GM23338 (cell line): ENCODE data around the gene ATP13A2. TPM values are rescaled to one million over a fixed set of nuclear protein-coding genes. Genes with fewer than 3 reads are reported as not detected.
"Not testable (repeated sequence)": the region's sequence is repeated elsewhere in the genome, so short reads cannot be mapped to it uniquely, and the experiment has no call there.

ENCODE experiments used
- ATAC-seq: fragments of 200-7000 bp; cut with Tn5 transposase; 3 replicates; pipeline ENCODE4 v1.9.1; 2020
- DNase-seq: peaks from one replicate; pipeline ENCODE4 v3.0.0-alpha.2; 2015; ENCODE audit warnings: low spot score
- H2AFZ ChIP-seq: fragments of 200-600 bp; sonication (generic); 2 replicates; pipeline ENCODE4 v1.8.0; 2016; ENCODE audit warnings: antibody characterized with exemption, mild to moderate bottlenecking, moderate library complexity
- H3F3A ChIP-seq: fragments of 200-600 bp; sonication (generic); replicated peaks from 2 replicates; pipeline ENCODE4 v1.8.0; 2017; ENCODE audit warnings: antibody characterized with exemption, mixed run types, low read depth
- H3K27ac ChIP-seq: fragments of 200-600 bp; sonication (generic); 2 replicates; pipeline ENCODE4 v1.6.1; 2016; ENCODE audit warnings: low read depth
- H3K27me3 ChIP-seq: fragments of 200-600 bp; sonication (generic); 2 replicates; pipeline ENCODE4 v1.8.0; 2016; ENCODE audit warnings: mild to moderate bottlenecking, mixed run types, moderate library complexity; ENCODE audit not compliant: insufficient read depth
- H3K36me3 ChIP-seq: fragments of 200-600 bp; sonication (generic); 2 replicates; pipeline ENCODE4 v1.8.0; 2016; ENCODE audit warnings: mild to moderate bottlenecking; ENCODE audit not compliant: insufficient read depth
- H3K4me1 ChIP-seq: fragments of 200-600 bp; sonication (generic); 2 replicates; pipeline ENCODE4 v1.8.0; 2016; ENCODE audit warnings: mild to moderate bottlenecking, moderate library complexity; ENCODE audit not compliant: insufficient read depth
- H3K4me2 ChIP-seq: fragments of 200-600 bp; sonication (generic); 2 replicates; pipeline ENCODE4 v1.7.1; 2017; ENCODE audit warnings: mixed run types
- H3K4me3 ChIP-seq: fragments of 200-600 bp; sonication (generic); 2 replicates; pipeline ENCODE4 v1.6.1; 2016; ENCODE audit warnings: mixed run types
- H3K79me2 ChIP-seq: fragments of 200-600 bp; sonication (generic); replicated peaks from 2 replicates; pipeline ENCODE4 v1.8.0; 2017; ENCODE audit warnings: mild to moderate bottlenecking; ENCODE audit not compliant: insufficient read depth
- H3K9me2 ChIP-seq: fragments of 200-600 bp; sonication (generic); 2 replicates; pipeline ENCODE4 v1.8.0; 2017; ENCODE audit not compliant: insufficient read depth
- H4K20me1 ChIP-seq: fragments of 200-600 bp; sonication (generic); replicated peaks from 2 replicates; pipeline ENCODE4 v1.8.0; 2017; ENCODE audit warnings: mild to moderate bottlenecking; ENCODE audit not compliant: insufficient read depth
- H3K27ac Mint-ChIP-seq: 2 replicates; pipeline ENCODE4 v1.8.0; 2020; ENCODE audit warnings: inconsistent platforms, mild to moderate bottlenecking, moderate library complexity, mixed read lengths
- H3K27me3 Mint-ChIP-seq: 3 replicates; pipeline ENCODE4 v1.8.0; 2022; ENCODE audit warnings: low read depth, mild to moderate bottlenecking, moderate library complexity, mixed read lengths, inconsistent platforms; ENCODE audit not compliant: insufficient read depth, poor library complexity
- H3K36me3 Mint-ChIP-seq: 3 replicates; pipeline ENCODE4 v1.8.0; 2021; ENCODE audit warnings: low read depth, mild to moderate bottlenecking, inconsistent platforms, moderate library complexity, mixed read lengths
- H3K4me1 Mint-ChIP-seq: 3 replicates; pipeline ENCODE4 v1.8.0; 2020; ENCODE audit warnings: mild to moderate bottlenecking, inconsistent platforms, mixed read lengths
- H3K4me3 Mint-ChIP-seq: 3 replicates; pipeline ENCODE4 v1.8.0; 2021; ENCODE audit warnings: moderate library complexity, mild to moderate bottlenecking, inconsistent platforms, mixed read lengths
- H3K9me3 Mint-ChIP-seq: 3 replicates; pipeline ENCODE4 v1.8.0; 2020; ENCODE audit warnings: moderate library complexity, mild to moderate bottlenecking, inconsistent platforms, mixed read lengths
- EZH2 ChIP-seq: fragments of 200-600 bp; sonication (generic); IDR thresholded peaks from one replicate; pipeline ENCODE4 v1.8.0; 2017; ENCODE audit warnings: antibody characterized with exemption, mild to moderate bottlenecking, low read depth; ENCODE audit not compliant: unreplicated experiment
- EZH2phosphoT487 ChIP-seq: fragments of 200-600 bp; sonication (generic); IDR thresholded peaks from one replicate; pipeline ENCODE4 v1.8.1; 2018; ENCODE audit warnings: antibody characterized with exemption; ENCODE audit not compliant: unreplicated experiment
- REST ChIP-seq: IDR thresholded peaks from one replicate; pipeline ENCODE4 v1.6.1; 2018; ENCODE audit warnings: antibody characterized with exemption; ENCODE audit not compliant: unreplicated experiment
- ZNF331 ChIP-seq: fragments of 250-450 bp; sonication (Bioruptor Pico); IDR thresholded peaks from 2 replicates; pipeline ENCODE4 v1.5.0; 2020; ENCODE audit warnings: low read depth, mild to moderate bottlenecking, moderate library complexity
- ZNF462 ChIP-seq: fragments of 250-450 bp; sonication (Bioruptor Pico); IDR thresholded peaks from 2 replicates; pipeline ENCODE4 v1.5.0; 2020; ENCODE audit warnings: mild to moderate bottlenecking, moderate library complexity
- polyA plus RNA-seq: library from polyadenylated mRNA; unstranded; fragments of >200 nt; fragmentation: Nextera tagmentation; extraction: Ambion mirVana; gene quantifications from 2 replicates; pipeline ENCODE4 v1.2.1, GENCODE V29; 2016
- total RNA-seq: library from RNA; depleted of rRNA; stranded (reverse); fragments of >200 nt; shearing (Covaris generic); gene quantifications from 2 replicates; pipeline ENCODE4 v1.2.3, GENCODE V29; 2014

The ATP13A2 gene
- total and polyA plus RNA-seq, 2 experiments from 2014 or later, result 30.1 to 87.7 TPM

GRCh38 chr1:16966282-16966681, 45.4 kb downstream of the ATP13A2 start (continued):
- TF ChIP-seq ZNF462 (CRISPR knock-in tag) (no peak), EZH2 (no peak), EZH2phosphoT487 (no peak), REST (no peak)

GRCh38 chr1:16965486-16966067, 46.2 kb downstream of the ATP13A2 start:
- Mint-ChIP-seq H3K27me3 (peaks cover 11% of the 10 kb centered on the region), H3K27ac (no peak overlapping the region), H3K36me3 (peaks cover 35% of the 10 kb centered on the region), H3K9me3 (no peaks in the 10 kb centered on the region), H3K4me1 (peaks cover under 1% of the 10 kb centered on the region; the same call in 2 of the 3 replicates), H3K4me3 (no peak overlapping the region)
- peaks cover 2% of the 10 kb centered on the region; the same call in 1 of the 2 replicates for H3F3A ChIP-seq
- 0 out of 2 replicates have a peak, but pooled peaks cover 3% of the 10 kb centered on the region for H4K20me1 ChIP-seq
- TF ChIP-seq ZNF331 (CRISPR knock-in tag) (no peak), EZH2phosphoT487 (no peak)
- H3K27me3 ChIP-seq, result no peaks in the 10 kb centered on the region
- no peaks in the 10 kb centered on the region for H3K9me2 ChIP-seq
- no peak overlapping the region for H3K4me2 ChIP-seq
- no peak for DNase-seq
- H3K79me2 ChIP-seq, result 0 out of 2 replicates have a peak, but pooled peaks cover 2% of the 10 kb centered on the region
- no peaks in the 10 kb centered on the region; the same call in 1 of the 2 replicates for H3K4me1 ChIP-seq
- no peak overlapping the region for H3K27ac ChIP-seq
- peaks cover 3% of the 10 kb centered on the region; the same call in 1 of the 2 replicates for H3K36me3 ChIP-seq
- ATAC-seq, result no peak
- no peak overlapping the region for H3K4me3 ChIP-seq
- no peak overlapping the region for H2AFZ ChIP-seq

GRCh38 chr1:16964169-16964568, 47.6 kb downstream of the ATP13A2 start:
- not testable (repeated sequence) for H3K4me3 ChIP-seq, H3K27me3 ChIP-seq, H3K36me3 ChIP-seq, H3K4me2 ChIP-seq, H3K9me3 Mint-ChIP-seq, H3K27ac ChIP-seq, H3K4me1 Mint-ChIP-seq, H4K20me1 ChIP-seq, H3K27me3 Mint-ChIP-seq, H3K4me3 Mint-ChIP-seq, ATAC-seq, H3K9me2 ChIP-seq, H3K79me2 ChIP-seq, H3K4me1 ChIP-seq, DNase-seq, H2AFZ ChIP-seq, H3K27ac Mint-ChIP-seq
- H3F3A ChIP-seq, result peaks cover 14% of the 10 kb centered on the region; the same call in 1 of the 2 replicates
- peaks cover 37% of the 10 kb centered on the region for H3K36me3 Mint-ChIP-seq
